ENCODE data around the gene FAM120AOS.
A peak's percentile ranks its signal among the peaks of the same experiment; 100 is the strongest.

FAM120AOS gene

DNA sequence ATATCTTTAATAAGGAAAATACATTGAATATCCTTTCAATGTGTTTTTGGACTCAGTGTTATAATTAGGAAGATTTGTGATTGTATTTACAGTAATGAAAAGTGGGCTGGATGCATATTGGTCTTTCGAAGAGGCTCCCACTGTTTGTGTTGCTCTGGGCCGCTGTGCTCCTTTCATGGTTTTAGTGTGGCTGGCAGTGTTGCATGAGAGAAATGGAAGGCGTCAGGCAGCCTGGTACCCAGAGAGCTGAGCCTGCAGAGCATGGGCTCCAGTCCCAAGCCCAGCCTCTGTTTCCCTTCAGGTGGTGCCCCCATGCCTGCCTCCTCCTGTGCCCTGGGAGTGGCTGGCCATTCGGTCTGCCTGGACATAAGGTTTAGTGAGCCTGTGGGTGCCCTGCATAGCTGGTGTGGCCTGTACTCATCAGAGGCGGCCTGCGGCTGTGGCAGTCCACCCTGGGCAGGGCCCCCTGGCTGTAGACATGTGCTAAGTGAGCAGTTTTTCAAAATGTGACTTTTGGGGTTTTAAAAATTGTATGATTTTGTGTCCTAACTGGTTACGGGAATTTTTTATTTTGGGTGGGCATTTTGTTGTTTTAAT is 27.4 kb upstream of the FAM120AOS start:
- H3K4me1 ChIP-seq (ENCODE audit: control insufficient read depth in 2 of 2, insufficient read depth in 2 of 2, low read length in 2 of 2), result peaks cover 2 to 10% of the 10 kb centered on the region in 2 donors
- no peak overlapping the region for H3K27ac ChIP-seq (ENCODE audit: low read depth in 2 of 2, low read length in 2 of 2)
- H3K4me3 ChIP-seq (ENCODE audit: low read length in 2 of 2), result no peak overlapping the region
- no peaks in the 10 kb centered on the region for H3K9me3 ChIP-seq (ENCODE audit: control insufficient read depth in 2 of 2, low read length in 2 of 2)
- H3K27me3 ChIP-seq (ENCODE audit: control insufficient read depth in 2 of 2, insufficient read depth in 2 of 2, low read length in 2 of 2), result no peaks in the 10 kb centered on the region
- H3K36me3 ChIP-seq (ENCODE audit: control insufficient read depth in 2 of 2, insufficient read depth in 2 of 2, low read length in 2 of 2), result peaks cover 25 to 34% of the 10 kb centered on the region in 2 donors
- H3K9ac ChIP-seq (ENCODE audit: low read depth in 1 of 2, low read length in 2 of 2), result no peak overlapping the region

DNA sequence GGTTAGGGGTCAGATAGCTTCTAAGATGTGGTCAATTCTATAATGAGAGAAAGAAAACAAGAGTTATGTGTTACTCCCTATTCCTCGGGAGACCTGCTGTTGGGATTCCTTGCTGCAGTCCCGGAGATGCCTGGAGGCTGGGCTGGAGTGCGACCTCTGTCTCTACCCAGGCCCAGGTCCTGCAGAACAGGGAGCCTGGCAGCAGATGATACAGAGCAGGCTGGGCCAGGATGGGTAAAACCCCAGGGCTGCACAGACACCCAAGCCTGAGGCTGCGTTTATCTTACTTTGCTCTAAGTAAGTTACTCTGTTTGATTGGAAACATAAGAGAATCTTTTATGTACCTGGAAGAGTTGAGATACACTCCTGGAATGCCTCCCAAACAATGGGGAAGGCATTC is 26.9 kb upstream of the FAM120AOS start:
- H3K27me3 ChIP-seq (ENCODE audit: control insufficient read depth in 2 of 2, insufficient read depth in 2 of 2, low read length in 2 of 2), result no peaks in the 10 kb centered on the region
- H3K36me3 ChIP-seq (ENCODE audit: control insufficient read depth in 2 of 2, insufficient read depth in 2 of 2, low read length in 2 of 2), result peaks cover 28 to 34% of the 10 kb centered on the region in 2 donors
- H3K9me3 ChIP-seq (ENCODE audit: control insufficient read depth in 2 of 2, low read length in 2 of 2), result no peaks in the 10 kb centered on the region
- H3K4me3 ChIP-seq (ENCODE audit: low read length in 2 of 2), result no peak overlapping the region
- no peak overlapping the region for H3K27ac ChIP-seq (ENCODE audit: low read depth in 2 of 2, low read length in 2 of 2)
- no peak overlapping the region for H3K9ac ChIP-seq (ENCODE audit: low read depth in 1 of 2, low read length in 2 of 2)
- peaks cover 2 to 14% of the 10 kb centered on the region in 2 donors for H3K4me1 ChIP-seq (ENCODE audit: control insufficient read depth in 2 of 2, insufficient read depth in 2 of 2, low read length in 2 of 2)

DNA sequence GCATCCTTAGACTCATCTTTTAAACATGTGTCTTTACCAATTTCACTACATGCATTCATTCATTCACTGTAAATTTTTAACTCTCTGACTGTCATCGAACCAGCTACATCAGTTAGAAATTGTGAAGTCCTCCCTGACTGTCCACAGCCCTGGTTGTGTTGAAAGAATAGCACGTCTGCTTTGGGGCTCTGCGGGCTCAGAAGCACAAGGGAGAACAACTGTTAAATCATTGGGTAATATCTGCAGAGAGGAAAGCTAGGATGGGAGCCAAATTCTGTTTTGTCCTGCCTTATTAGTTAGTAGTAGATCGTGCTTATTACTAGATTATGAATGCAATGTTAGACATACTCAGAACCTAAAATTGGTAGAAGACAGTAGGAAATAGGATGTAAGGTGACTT is 26.3 kb upstream of the FAM120AOS start:
- Histone ChIP-seq H3K4me3 (ENCODE audit: low read length in 2 of 2) (no peak overlapping the region), H3K27ac (ENCODE audit: low read depth in 2 of 2, low read length in 2 of 2) (no peak overlapping the region)

DNA sequence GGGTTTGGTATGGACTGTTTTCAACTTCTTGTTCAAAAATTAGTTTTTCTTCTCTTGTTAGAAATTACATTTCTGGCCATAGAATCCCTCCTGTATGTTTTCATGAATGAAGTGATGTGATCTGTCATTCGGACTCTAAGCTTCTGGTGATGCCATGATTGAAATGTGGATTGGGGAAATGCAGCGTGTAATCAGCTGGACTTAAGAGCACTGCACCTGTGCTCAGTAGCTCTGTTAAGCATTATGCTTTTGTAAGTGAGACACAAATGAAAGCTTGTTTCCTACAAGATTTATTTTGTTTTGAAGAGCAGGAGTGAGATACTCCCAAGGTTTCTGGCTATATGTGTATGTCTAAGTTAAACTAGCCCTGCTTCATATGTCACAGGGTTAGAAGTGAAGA is 24.0 kb upstream of the FAM120AOS start:
- Histone ChIP-seq H3K9ac (ENCODE audit: low read depth in 1 of 2, low read length in 2 of 2) (no peak overlapping the region), H3K9me3 (ENCODE audit: control insufficient read depth in 2 of 2, low read length in 2 of 2) (no peaks in the 10 kb centered on the region), H3K4me3 (ENCODE audit: low read length in 2 of 2) (no peak overlapping the region), H3K27me3 (ENCODE audit: control insufficient read depth in 2 of 2, insufficient read depth in 2 of 2, low read length in 2 of 2) (no peaks in the 10 kb centered on the region), H3K27ac (ENCODE audit: low read depth in 2 of 2, low read length in 2 of 2) (peak overlapping the region; percentile 24 to 49), H3K4me1 (ENCODE audit: control insufficient read depth in 2 of 2, insufficient read depth in 2 of 2, low read length in 2 of 2) (peaks cover 3 to 14% of the 10 kb centered on the region in 2 donors), H3K36me3 (ENCODE audit: control insufficient read depth in 2 of 2, insufficient read depth in 2 of 2, low read length in 2 of 2) (peaks cover 16 to 19% of the 10 kb centered on the region in 2 donors)

More for the DNA sequence above, 26.3 kb upstream of the FAM120AOS start:
- H3K36me3 ChIP-seq (ENCODE audit: control insufficient read depth in 2 of 2, insufficient read depth in 2 of 2, low read length in 2 of 2), result peaks cover 26 to 31% of the 10 kb centered on the region in 2 donors
- H3K27me3 ChIP-seq (ENCODE audit: control insufficient read depth in 2 of 2, insufficient read depth in 2 of 2, low read length in 2 of 2), result no peaks in the 10 kb centered on the region
- H3K9ac ChIP-seq (ENCODE audit: low read depth in 1 of 2, low read length in 2 of 2), result no peak overlapping the region
- H3K4me1 ChIP-seq (ENCODE audit: control insufficient read depth in 2 of 2, insufficient read depth in 2 of 2, low read length in 2 of 2), result peaks cover 2 to 14% of the 10 kb centered on the region in 2 donors
- H3K9me3 ChIP-seq (ENCODE audit: control insufficient read depth in 2 of 2, low read length in 2 of 2), result no peaks in the 10 kb centered on the region

- Histone ChIP-seq H3K9ac (ENCODE audit: low read depth in 1 of 2, low read length in 2 of 2) (no peak overlapping the region), H3K9me3 (ENCODE audit: control insufficient read depth in 2 of 2, low read length in 2 of 2) (no peaks in the 10 kb centered on the region), H3K27me3 (ENCODE audit: control insufficient read depth in 2 of 2, insufficient read depth in 2 of 2, low read length in 2 of 2) (no peaks in the 10 kb centered on the region), H3K27ac (ENCODE audit: low read depth in 2 of 2, low read length in 2 of 2) (peak overlapping the region; percentile 24 to 49), H3K4me1 (ENCODE audit: control insufficient read depth in 2 of 2, insufficient read depth in 2 of 2, low read length in 2 of 2) (peaks cover 5 to 14% of the 10 kb centered on the region in 2 donors), H3K4me3 (ENCODE audit: low read length in 2 of 2) (peak overlapping the region; percentile 14 to 19), H3K36me3 (ENCODE audit: control insufficient read depth in 2 of 2, insufficient read depth in 2 of 2, low read length in 2 of 2) (peaks cover 15 to 16% of the 10 kb centered on the region in 2 donors)
Measured at GRCh38 chr9:93476924-93477323, 23.5 kb upstream of the FAM120AOS start.

- Histone ChIP-seq H3K36me3 (ENCODE audit: control insufficient read depth in 2 of 2, insufficient read depth in 2 of 2, low read length in 2 of 2) (peaks cover 15 to 18% of the 10 kb centered on the region in 2 donors), H3K9ac (ENCODE audit: low read depth in 1 of 2, low read length in 2 of 2) (no peak overlapping the region), H3K27me3 (ENCODE audit: control insufficient read depth in 2 of 2, insufficient read depth in 2 of 2, low read length in 2 of 2) (no peaks in the 10 kb centered on the region), H3K9me3 (ENCODE audit: control insufficient read depth in 2 of 2, low read length in 2 of 2) (no peaks in the 10 kb centered on the region), H3K4me3 (ENCODE audit: low read length in 2 of 2) (no peak overlapping the region), H3K27ac (ENCODE audit: low read depth in 2 of 2, low read length in 2 of 2) (no peak overlapping the region), H3K4me1 (ENCODE audit: control insufficient read depth in 2 of 2, insufficient read depth in 2 of 2, low read length in 2 of 2) (peaks cover 8 to 20% of the 10 kb centered on the region in 2 donors)
Measured at GRCh38 chr9:93475856-93476255, 22.5 kb upstream of the FAM120AOS start.

DNA sequence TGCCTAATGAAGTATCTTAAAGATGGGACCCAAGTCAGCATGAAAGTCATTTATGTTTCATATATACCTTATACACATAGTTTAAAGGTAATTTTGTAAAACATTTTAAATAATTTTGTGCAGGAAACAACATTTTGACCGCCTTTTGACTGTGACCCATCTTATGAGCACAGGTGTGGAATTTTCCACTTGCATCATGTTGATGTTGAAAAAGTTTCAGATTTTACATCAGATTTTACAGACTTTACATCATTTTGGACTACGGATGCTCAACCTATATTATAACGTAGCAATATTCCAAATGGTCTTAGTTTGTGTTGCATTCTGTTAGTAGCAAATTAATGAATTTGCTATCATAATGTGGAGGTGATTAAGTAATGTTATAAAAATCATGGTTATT is 21.7 kb upstream of the FAM120AOS start:
- Histone ChIP-seq H3K36me3 (ENCODE audit: control insufficient read depth in 2 of 2, insufficient read depth in 2 of 2, low read length in 2 of 2) (peaks cover 10 to 16% of the 10 kb centered on the region in 2 donors), H3K27me3 (ENCODE audit: control insufficient read depth in 2 of 2, insufficient read depth in 2 of 2, low read length in 2 of 2) (no peaks in the 10 kb centered on the region), H3K27ac (ENCODE audit: low read depth in 2 of 2, low read length in 2 of 2) (no peak overlapping the region), H3K4me3 (ENCODE audit: low read length in 2 of 2) (no peak overlapping the region), H3K9me3 (ENCODE audit: control insufficient read depth in 2 of 2, low read length in 2 of 2) (no peaks in the 10 kb centered on the region), H3K4me1 (ENCODE audit: control insufficient read depth in 2 of 2, insufficient read depth in 2 of 2, low read length in 2 of 2) (peaks cover 12 to 27% of the 10 kb centered on the region in 2 donors), H3K9ac (ENCODE audit: low read depth in 1 of 2, low read length in 2 of 2) (no peak overlapping the region)

DNA sequence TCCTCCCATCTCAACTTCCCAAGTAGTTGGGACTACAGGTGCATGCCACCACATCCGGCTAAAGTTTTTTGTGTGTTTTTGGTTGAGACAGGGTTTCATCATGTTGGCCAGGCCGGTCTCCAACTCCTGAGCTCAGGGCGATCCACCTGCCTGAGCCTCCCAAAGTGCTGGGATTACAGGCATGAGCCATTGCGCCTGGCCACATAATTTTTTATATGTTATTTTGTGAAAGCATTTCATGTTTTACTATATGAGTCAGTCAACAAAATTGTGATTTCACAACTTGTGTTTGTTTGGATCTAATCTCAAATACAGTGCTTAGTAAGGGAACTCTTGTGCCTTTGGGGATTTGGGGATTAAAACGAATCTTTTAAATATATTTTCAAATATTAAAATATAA is 20.0 kb upstream of the FAM120AOS start:
- Histone ChIP-seq H3K27ac (ENCODE audit: low read depth in 2 of 2, low read length in 2 of 2) (no peak overlapping the region), H3K4me1 (ENCODE audit: control insufficient read depth in 2 of 2, insufficient read depth in 2 of 2, low read length in 2 of 2) (peaks cover 24 to 38% of the 10 kb centered on the region in 2 donors), H3K4me3 (ENCODE audit: low read length in 2 of 2) (no peak overlapping the region), H3K9me3 (ENCODE audit: control insufficient read depth in 2 of 2, low read length in 2 of 2) (no peaks in the 10 kb centered on the region), H3K27me3 (ENCODE audit: control insufficient read depth in 2 of 2, insufficient read depth in 2 of 2, low read length in 2 of 2) (no peaks in the 10 kb centered on the region), H3K9ac (ENCODE audit: low read depth in 1 of 2, low read length in 2 of 2) (no peak overlapping the region), H3K36me3 (ENCODE audit: control insufficient read depth in 2 of 2, insufficient read depth in 2 of 2, low read length in 2 of 2) (peaks cover 5 to 16% of the 10 kb centered on the region in 2 donors)

DNA sequence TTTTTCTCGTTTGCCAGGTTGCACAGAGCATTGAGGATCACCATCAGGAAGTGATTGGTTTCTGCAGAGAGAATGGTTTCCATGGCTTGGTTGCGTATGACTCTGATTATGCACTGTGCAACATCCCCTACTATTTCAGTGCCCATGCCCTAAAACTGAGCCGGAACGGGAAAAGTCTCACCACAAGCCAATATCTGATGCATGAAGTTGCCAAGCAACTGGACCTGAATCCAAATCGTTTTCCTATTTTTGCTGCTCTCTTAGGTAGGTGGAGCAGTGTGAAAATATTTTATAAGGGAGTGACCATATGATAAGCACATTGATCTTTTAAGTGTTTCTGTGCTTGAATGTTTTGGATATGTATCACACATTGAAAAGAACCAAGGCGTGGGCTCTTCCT is 17.7 kb upstream of the FAM120AOS start:
- H3K9me3 ChIP-seq (ENCODE audit: control insufficient read depth in 2 of 2, low read length in 2 of 2), result no peaks in the 10 kb centered on the region
- peak overlapping the region in 1 of 2 donors; percentile 95 for H3K27ac ChIP-seq (ENCODE audit: low read depth in 2 of 2, low read length in 2 of 2)
- H3K9ac ChIP-seq (ENCODE audit: low read depth in 1 of 2, low read length in 2 of 2), result no peak overlapping the region
- H3K4me1 ChIP-seq (ENCODE audit: control insufficient read depth in 2 of 2, insufficient read depth in 2 of 2, low read length in 2 of 2), result peaks cover 37 to 47% of the 10 kb centered on the region in 2 donors
- no peaks in the 10 kb centered on the region for H3K27me3 ChIP-seq (ENCODE audit: control insufficient read depth in 2 of 2, insufficient read depth in 2 of 2, low read length in 2 of 2)
- peaks cover 5% of the 10 kb centered on the region in 2 donors for H3K36me3 ChIP-seq (ENCODE audit: control insufficient read depth in 2 of 2, insufficient read depth in 2 of 2, low read length in 2 of 2)
- H3K4me3 ChIP-seq (ENCODE audit: low read length in 2 of 2), result no peak overlapping the region

DNA sequence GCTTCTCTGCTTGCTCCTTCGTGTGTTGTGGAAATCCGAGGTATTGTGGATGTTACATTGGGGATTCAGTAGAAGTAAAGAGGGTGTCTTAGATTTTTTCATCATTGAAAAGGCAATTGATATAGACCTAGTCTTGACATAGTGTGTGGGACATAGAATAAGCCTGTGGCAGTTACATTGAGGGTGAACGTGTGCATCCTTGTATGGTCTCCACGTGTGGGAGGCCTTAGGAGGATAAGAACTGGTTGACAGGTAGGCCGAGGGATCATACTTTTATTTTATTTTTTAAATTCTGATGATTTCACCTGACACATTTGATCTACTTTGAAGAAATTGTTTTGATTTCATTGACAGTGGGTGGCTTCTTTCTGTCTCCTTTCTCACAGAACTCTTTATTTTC is 17.0 kb upstream of the FAM120AOS start:
- Histone ChIP-seq H3K4me3 (ENCODE audit: low read length in 2 of 2) (peak overlapping the region in 1 of 2 donors; percentile 16), H3K36me3 (ENCODE audit: control insufficient read depth in 2 of 2, insufficient read depth in 2 of 2, low read length in 2 of 2) (peaks cover 3 to 5% of the 10 kb centered on the region in 2 donors), H3K4me1 (ENCODE audit: control insufficient read depth in 2 of 2, insufficient read depth in 2 of 2, low read length in 2 of 2) (peaks cover 44 to 49% of the 10 kb centered on the region in 2 donors), H3K9me3 (ENCODE audit: control insufficient read depth in 2 of 2, low read length in 2 of 2) (no peaks in the 10 kb centered on the region), H3K27ac (ENCODE audit: low read depth in 2 of 2, low read length in 2 of 2) (peak overlapping the region; percentile 95 to 96), H3K27me3 (ENCODE audit: control insufficient read depth in 2 of 2, insufficient read depth in 2 of 2, low read length in 2 of 2) (no peaks in the 10 kb centered on the region), H3K9ac (ENCODE audit: low read depth in 1 of 2, low read length in 2 of 2) (no peak overlapping the region)
